HepG2 (cell line): ENCODE measurements around the gene SECTM1. TPM values are rescaled to one million over a fixed set of nuclear protein-coding genes. Genes with fewer than 3 reads are reported as not detected.

Experiments
- FOXO1 ChIP-seq: sonication (generic); formaldehyde crosslinking; IDR thresholded peaks from 2 replicates; pipeline ENCODE4 v1.4.0; 2020; ENCODE audit warnings: missing genetic modification reagents
- GABPB1 ChIP-seq: IDR thresholded peaks from 2 replicates; pipeline ENCODE4 v1.6.1; 2016; ENCODE audit warnings: mild to moderate bottlenecking, missing genetic modification reagents, moderate library complexity, missing compliant biosample characterization
- GATA4 ChIP-seq: sonication (generic); IDR thresholded peaks from 2 replicates; pipeline ENCODE4 v1.6.1; 2016; ENCODE audit warnings: antibody characterized with exemption, low read depth, borderline replicate concordance
- GATAD2A ChIP-seq: IDR thresholded peaks from 2 replicates; pipeline ENCODE4 v1.6.1; 2016
- KAT8 ChIP-seq: IDR thresholded peaks from 2 replicates; pipeline ENCODE4 v1.6.1; 2016; ENCODE audit warnings: missing genetic modification reagents, missing compliant biosample characterization
- KDM5B ChIP-seq: sonication (generic); formaldehyde crosslinking; IDR thresholded peaks from 2 replicates; pipeline ENCODE4 v1.4.0; 2020; ENCODE audit warnings: missing genetic modification reagents, mild to moderate bottlenecking, borderline replicate concordance
- KLF6 ChIP-seq: IDR thresholded peaks from 2 replicates; pipeline ENCODE4 v1.8.0; 2016; ENCODE audit warnings: missing biosample characterization, missing genetic modification reagents
- RBM22 ChIP-seq: fragments of 200-400 bp; formaldehyde crosslinking; optimal IDR thresholded peaks from 2 replicates; pipeline ENCODE3; 2017; ENCODE audit warnings: mild to moderate bottlenecking, low read length, moderate library complexity
- SYNCRIP ChIP-seq: fragments of 200-400 bp; formaldehyde crosslinking; IDR thresholded peaks from 2 replicates; pipeline ENCODE4 v1.6.1; 2018; ENCODE audit warnings: mild to moderate bottlenecking, low read depth, low read length; ENCODE audit not compliant: insufficient read depth
- TAF1 ChIP-seq: sonication (generic); formaldehyde crosslinking; IDR thresholded peaks from 2 replicates; pipeline ENCODE4 v1.4.0; 2020; ENCODE audit warnings: missing genetic modification reagents
- TOE1 ChIP-seq: sonication (generic); formaldehyde crosslinking; IDR thresholded peaks from 2 replicates; pipeline ENCODE4 v1.4.0; 2020; ENCODE audit warnings: mild to moderate bottlenecking, missing genetic modification reagents
- XRCC5 ChIP-seq: fragments of 200-400 bp; formaldehyde crosslinking; optimal IDR thresholded peaks from 2 replicates; pipeline ENCODE3; 2017; ENCODE audit warnings: mild to moderate bottlenecking, low read length
- ZNF451 ChIP-seq: sonication (generic); formaldehyde crosslinking; IDR thresholded peaks from 2 replicates; pipeline ENCODE4 v1.5.0; 2020; ENCODE audit warnings: mild to moderate bottlenecking, missing genetic modification reagents
- ZNF460 ChIP-seq: sonication (generic); formaldehyde crosslinking; IDR thresholded peaks from 2 replicates; pipeline ENCODE4 v1.5.1; 2020; ENCODE audit warnings: missing genetic modification reagents, mild to moderate bottlenecking, borderline replicate concordance
- ZNF543 ChIP-seq: sonication (generic); formaldehyde crosslinking; IDR thresholded peaks from 2 replicates; pipeline ENCODE4 v1.4.0; 2020; ENCODE audit warnings: mild to moderate bottlenecking, missing genetic modification reagents
- ZNF607 ChIP-seq: sonication (generic); formaldehyde crosslinking; IDR thresholded peaks from 2 replicates; pipeline ENCODE4 v1.5.1; 2020; ENCODE audit warnings: missing genetic modification reagents, mild to moderate bottlenecking, borderline replicate concordance
- ZNF891 ChIP-seq: sonication (generic); formaldehyde crosslinking; IDR thresholded peaks from 2 replicates; pipeline ENCODE4 v1.5.0; 2020; ENCODE audit warnings: mild to moderate bottlenecking, missing genetic modification reagents
- polyA plus RNA-seq, 8 experiments: library from polyadenylated mRNA; depleted of rRNA in 3 of 8; stranded (reverse) in 7 of 8; unstranded in 1 of 8; fragments of >200 nt; fragmentation: Illumina TruSeq in 4 of 8; extraction: Trizol in 4 of 8; gene quantifications; 2 replicates each; pipeline versions ENCODE4 v1.2.1 to v1.2.3, GENCODE V29; 2011 to 2016; ENCODE audit warnings: low read depth in 4 of 8, missing spikeins in 1 of 8, mixed read lengths in 1 of 8; ENCODE audit not compliant: insufficient read depth in 1 of 8
- total RNA-seq, 5 experiments: library from RNA; depleted of rRNA; stranded (reverse); fragments of >200 nt; fragmentation: Illumina TruSeq; extraction: Trizol; gene quantifications; 2 replicates each; pipeline ENCODE4 v1.2.3, GENCODE V29; 2016; ENCODE audit warnings: low read depth in 1 of 5
- TF ChIP-seq, protein P1 (sequence below), 2 experiments: fragments of 450-650 bp in 1 of 2; sonication (generic) in 1 of 2; formaldehyde crosslinking; IDR thresholded peaks; 2 replicates each; pipeline versions ENCODE4 v1.5.0 to v1.8.0; 2020 to 2022; ENCODE audit warnings: mild to moderate bottlenecking in 1 of 2, missing genetic modification reagents in 1 of 2
- TF ChIP-seq, protein P2 (sequence below): sonication (generic); formaldehyde crosslinking; IDR thresholded peaks from 2 replicates; pipeline ENCODE4 v1.4.0; 2020; ENCODE audit warnings: low read depth, missing genetic modification reagents
- TF ChIP-seq, protein P3 (sequence below): sonication (generic); formaldehyde crosslinking; IDR thresholded peaks from 2 replicates; pipeline ENCODE4 v1.4.0; 2020; ENCODE audit warnings: missing genetic modification reagents, mild to moderate bottlenecking, borderline replicate concordance
- TF ChIP-seq, protein P4 (sequence below): sonication (generic); formaldehyde crosslinking; IDR thresholded peaks from 2 replicates; pipeline ENCODE4 v1.5.1; 2020; ENCODE audit warnings: missing genetic modification reagents, mild to moderate bottlenecking, borderline replicate concordance

The SECTM1 gene
- total and polyA plus RNA-seq, 2 of the 13 experiments (the other 11 are each of a cell fraction or from before 2014, with no cell fraction given): 3.5 to 5.3 TPM

DNA sequence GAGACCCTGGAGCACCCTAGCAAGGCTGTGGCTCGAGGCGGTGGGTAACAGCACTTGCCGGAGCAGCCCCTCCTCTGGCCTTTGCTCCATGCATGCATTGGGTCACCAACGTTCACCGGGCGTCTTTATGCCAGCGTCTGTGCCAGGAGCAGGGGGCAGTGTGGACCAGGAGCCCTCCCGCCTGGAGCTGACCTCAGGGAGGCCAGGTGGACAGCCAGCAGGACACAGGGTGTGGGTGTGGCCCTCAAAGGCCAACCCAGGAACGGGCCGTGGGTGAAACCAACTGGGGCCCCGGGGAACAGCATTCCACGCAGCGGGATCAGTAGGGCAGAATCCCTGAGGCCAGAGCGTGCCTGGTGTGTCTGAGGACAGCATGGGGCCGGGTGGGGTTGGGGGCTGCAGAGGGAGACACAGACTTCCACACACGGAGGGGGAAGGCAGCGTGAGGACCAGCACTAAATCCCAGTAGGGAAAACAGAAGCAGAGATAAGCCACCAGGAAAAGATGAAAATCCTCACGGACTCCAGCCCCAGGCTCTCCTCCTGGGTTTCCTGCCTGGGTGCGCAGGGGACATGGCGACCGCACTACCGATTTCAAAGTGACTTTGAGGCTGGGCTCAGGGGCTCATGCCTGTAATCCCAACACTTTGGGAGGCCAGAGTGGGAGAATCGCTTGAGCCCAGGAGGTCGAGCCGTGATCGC lies 13.3 kb downstream of the SECTM1 start (continued):
- TF ChIP-seq GATAD2A (CRISPR knock-in tag) (peak; percentile 62; the same call in 1 of the 2 replicates), KDM5B (CRISPR knock-in tag) (0 out of 2 replicates have a peak, but pooled peaks have one; percentile 21), ZNF607 (no peak), ZNF460 (peak; percentile 23; the same call in 1 of the 2 replicates), ZNF891 (CRISPR knock-in tag) (peak; percentile 44; the same call in 1 of the 2 replicates), KAT8 (CRISPR knock-in tag) (0 out of 2 replicates have a peak, but pooled peaks have one; percentile 21), ZNF451 (CRISPR knock-in tag) (0 out of 2 replicates have a peak, but pooled peaks have one; percentile 54), ZNF543 (CRISPR knock-in tag) (no peak), TOE1 (CRISPR knock-in tag) (no peak), SYNCRIP (no peak), GATA4 (no peak), XRCC5 (peak; percentile 69), KLF6 (CRISPR knock-in tag) (no peak), GABPB1 (CRISPR knock-in tag) (peak; percentile 39), TAF1 (CRISPR knock-in tag) (peak; percentile 33; the same call in 1 of the 2 replicates), FOXO1 (CRISPR knock-in tag) (no peak), RBM22 (no peak)
- TF ChIP-seq, protein P1, sequence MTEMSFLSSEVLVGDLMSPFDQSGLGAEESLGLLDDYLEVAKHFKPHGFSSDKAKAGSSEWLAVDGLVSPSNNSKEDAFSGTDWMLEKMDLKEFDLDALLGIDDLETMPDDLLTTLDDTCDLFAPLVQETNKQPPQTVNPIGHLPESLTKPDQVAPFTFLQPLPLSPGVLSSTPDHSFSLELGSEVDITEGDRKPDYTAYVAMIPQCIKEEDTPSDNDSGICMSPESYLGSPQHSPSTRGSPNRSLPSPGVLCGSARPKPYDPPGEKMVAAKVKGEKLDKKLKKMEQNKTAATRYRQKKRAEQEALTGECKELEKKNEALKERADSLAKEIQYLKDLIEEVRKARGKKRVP (CRISPR knock-in tag; IDR thresholded peaks at IDR 0.05): no peak
- TF ChIP-seq, protein P2, sequence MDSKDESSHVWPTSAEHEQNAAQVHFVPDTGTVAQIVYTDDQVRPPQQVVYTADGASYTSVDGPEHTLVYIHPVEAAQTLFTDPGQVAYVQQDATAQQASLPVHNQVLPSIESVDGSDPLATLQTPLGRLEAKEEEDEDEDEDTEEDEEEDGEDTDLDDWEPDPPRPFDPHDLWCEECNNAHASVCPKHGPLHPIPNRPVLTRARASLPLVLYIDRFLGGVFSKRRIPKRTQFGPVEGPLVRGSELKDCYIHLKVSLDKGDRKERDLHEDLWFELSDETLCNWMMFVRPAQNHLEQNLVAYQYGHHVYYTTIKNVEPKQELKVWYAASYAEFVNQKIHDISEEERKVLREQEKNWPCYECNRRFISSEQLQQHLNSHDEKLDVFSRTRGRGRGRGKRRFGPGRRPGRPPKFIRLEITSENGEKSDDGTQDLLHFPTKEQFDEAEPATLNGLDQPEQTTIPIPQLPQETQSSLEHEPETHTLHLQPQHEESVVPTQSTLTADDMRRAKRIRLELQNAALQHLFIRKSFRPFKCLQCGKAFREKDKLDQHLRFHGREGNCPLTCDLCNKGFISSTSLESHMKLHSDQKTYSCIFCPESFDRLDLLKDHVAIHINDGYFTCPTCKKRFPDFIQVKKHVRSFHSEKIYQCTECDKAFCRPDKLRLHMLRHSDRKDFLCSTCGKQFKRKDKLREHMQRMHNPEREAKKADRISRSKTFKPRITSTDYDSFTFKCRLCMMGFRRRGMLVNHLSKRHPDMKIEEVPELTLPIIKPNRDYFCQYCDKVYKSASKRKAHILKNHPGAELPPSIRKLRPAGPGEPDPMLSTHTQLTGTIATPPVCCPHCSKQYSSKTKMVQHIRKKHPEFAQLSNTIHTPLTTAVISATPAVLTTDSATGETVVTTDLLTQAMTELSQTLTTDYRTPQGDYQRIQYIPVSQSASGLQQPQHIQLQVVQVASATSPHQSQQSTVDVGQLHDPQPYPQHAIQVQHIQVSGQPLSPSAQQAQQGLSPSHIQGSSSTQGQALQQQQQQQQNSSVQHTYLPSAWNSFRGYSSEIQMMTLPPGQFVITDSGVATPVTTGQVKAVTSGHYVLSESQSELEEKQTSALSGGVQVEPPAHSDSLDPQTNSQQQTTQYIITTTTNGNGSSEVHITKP (CRISPR knock-in tag): peak; percentile 57; the same call in 1 of the 2 replicates
- TF ChIP-seq, protein P3, sequence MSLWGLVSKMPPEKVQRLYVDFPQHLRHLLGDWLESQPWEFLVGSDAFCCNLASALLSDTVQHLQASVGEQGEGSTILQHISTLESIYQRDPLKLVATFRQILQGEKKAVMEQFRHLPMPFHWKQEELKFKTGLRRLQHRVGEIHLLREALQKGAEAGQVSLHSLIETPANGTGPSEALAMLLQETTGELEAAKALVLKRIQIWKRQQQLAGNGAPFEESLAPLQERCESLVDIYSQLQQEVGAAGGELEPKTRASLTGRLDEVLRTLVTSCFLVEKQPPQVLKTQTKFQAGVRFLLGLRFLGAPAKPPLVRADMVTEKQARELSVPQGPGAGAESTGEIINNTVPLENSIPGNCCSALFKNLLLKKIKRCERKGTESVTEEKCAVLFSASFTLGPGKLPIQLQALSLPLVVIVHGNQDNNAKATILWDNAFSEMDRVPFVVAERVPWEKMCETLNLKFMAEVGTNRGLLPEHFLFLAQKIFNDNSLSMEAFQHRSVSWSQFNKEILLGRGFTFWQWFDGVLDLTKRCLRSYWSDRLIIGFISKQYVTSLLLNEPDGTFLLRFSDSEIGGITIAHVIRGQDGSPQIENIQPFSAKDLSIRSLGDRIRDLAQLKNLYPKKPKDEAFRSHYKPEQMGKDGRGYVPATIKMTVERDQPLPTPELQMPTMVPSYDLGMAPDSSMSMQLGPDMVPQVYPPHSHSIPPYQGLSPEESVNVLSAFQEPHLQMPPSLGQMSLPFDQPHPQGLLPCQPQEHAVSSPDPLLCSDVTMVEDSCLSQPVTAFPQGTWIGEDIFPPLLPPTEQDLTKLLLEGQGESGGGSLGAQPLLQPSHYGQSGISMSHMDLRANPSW (CRISPR knock-in tag): no peak
- TF ChIP-seq, protein P4, sequence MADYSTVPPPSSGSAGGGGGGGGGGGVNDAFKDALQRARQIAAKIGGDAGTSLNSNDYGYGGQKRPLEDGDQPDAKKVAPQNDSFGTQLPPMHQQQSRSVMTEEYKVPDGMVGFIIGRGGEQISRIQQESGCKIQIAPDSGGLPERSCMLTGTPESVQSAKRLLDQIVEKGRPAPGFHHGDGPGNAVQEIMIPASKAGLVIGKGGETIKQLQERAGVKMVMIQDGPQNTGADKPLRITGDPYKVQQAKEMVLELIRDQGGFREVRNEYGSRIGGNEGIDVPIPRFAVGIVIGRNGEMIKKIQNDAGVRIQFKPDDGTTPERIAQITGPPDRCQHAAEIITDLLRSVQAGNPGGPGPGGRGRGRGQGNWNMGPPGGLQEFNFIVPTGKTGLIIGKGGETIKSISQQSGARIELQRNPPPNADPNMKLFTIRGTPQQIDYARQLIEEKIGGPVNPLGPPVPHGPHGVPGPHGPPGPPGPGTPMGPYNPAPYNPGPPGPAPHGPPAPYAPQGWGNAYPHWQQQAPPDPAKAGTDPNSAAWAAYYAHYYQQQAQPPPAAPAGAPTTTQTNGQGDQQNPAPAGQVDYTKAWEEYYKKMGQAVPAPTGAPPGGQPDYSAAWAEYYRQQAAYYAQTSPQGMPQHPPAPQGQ (CRISPR knock-in tag): no peak
